ENCODE measurements around the gene UBTD1.

Gene UBTD1

DNA sequence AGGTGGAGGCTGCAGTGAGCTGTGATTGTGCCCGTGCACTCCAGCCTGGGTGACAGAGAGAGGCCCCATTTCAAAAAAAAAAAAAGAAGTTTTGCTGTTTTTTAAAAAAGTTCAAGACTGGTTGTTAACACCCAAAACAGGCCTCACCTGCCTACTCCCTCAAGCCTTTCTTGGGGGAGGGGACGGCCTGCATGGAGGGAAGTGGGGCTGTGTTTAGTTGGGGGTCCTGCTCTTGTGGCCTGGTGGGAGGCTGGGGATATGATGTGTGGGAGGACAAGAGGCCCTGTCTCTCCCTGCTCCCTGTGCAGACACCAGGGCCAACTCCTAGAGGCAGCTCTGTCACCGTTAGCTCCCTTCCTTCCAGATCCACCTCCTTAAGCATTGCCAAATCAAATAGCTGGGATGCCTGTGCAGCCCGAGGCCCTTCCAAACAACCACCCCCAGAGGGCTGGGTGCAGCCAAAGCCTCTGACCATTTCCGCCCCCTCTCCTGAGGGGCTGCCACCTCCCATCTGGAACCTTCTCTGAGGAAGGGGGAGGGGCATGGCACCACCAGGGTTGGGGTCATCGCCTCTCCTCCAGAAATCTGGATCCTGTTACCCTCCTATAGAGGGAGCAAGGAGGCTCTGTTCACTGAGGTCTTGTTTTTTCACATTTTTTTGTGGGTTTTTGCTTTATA is 40.9 kb downstream of the UBTD1 start:
- Histone ChIP-seq H3K36me3 (ENCODE audit: insufficient read depth, insufficient read length, low read length) (no peaks in the 10 kb centered on the region), H3K9ac (ENCODE audit: insufficient read length, low read depth) (no peak overlapping the region), H3K4me1 (ENCODE audit: insufficient read depth, insufficient read length) (peaks cover 16% of the 10 kb centered on the region), H3K4me3 (ENCODE audit: insufficient read length, low read depth) (no peak overlapping the region), H3K9me3 (ENCODE audit: insufficient read depth, low read length) (no peaks in the 10 kb centered on the region), H3K27me3 (ENCODE audit: insufficient read depth, insufficient read length) (no peaks in the 10 kb centered on the region)
- TF ChIP-seq SUZ12 (IDR thresholded peaks at IDR 0.05; ENCODE audit: extremely low read depth, insufficient read depth, insufficient read length) (no peak), ZNF274 (IDR thresholded peaks at IDR 0.05; ENCODE audit: low read depth, low read length) (no peak), YY1 (IDR thresholded peaks at IDR 0.05; ENCODE audit: insufficient read depth, insufficient read length) (no peak)
- DNase-seq (ENCODE audit: low read depth, low spot score): no peak

DNA sequence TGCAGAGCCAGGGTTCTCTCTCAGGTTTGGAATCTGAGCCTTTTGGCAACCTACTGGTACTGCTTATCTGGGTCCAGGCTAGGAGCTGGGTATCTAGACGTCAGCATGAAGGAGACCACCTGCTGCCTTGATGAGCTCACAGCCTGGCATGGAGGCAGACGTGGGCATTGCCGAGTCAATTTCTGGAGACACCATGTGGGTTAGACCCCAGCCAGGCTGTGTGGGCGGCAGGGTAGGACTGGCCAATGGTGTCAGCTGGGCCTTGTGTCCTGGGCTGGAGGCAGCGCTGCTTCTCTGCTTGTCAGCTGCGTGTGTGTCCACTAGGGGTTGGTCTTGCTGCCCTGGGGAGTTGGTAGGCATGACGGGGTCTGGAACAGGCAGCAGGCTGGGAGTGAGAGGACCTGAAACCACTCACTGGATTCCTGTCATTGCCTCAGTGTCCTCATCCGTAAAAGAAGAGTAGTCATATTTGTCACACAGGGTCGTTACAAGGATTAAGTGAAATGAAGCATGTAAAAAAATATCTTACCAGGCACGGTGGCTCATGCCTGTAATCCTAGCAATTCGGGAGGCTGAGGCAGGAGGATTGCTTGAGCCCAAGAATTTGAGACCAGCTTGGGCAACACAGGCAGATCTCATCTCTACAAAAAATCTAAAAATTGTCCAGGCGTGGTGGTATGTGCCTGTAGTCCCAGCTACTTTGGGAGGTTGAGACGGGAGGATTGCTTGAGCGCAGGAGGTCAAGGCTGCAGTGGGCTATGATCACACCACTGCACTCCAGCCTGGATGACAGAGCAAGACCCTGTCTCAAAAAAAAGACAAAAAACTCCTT is 42.2 kb downstream of the UBTD1 start:
- H3K4me1 ChIP-seq (ENCODE audit: insufficient read depth, insufficient read length): peaks cover 16% of the 10 kb centered on the region
- no peaks in the 10 kb centered on the region for H3K36me3 ChIP-seq (ENCODE audit: insufficient read depth, insufficient read length, low read length)
- no peak overlapping the region for H3K4me3 ChIP-seq (ENCODE audit: insufficient read length, low read depth)
- DNase-seq (ENCODE audit: low read depth, low spot score): no peak
- no peak overlapping the region for H3K9ac ChIP-seq (ENCODE audit: insufficient read length, low read depth)
- TF ChIP-seq SUZ12 (IDR thresholded peaks at IDR 0.05; ENCODE audit: extremely low read depth, insufficient read depth, insufficient read length): no peak
- TF ChIP-seq ZNF274 (IDR thresholded peaks at IDR 0.05; ENCODE audit: low read depth, low read length): no peak
- TF ChIP-seq YY1 (IDR thresholded peaks at IDR 0.05; ENCODE audit: insufficient read depth, insufficient read length): no peak
- no peaks in the 10 kb centered on the region for H3K9me3 ChIP-seq (ENCODE audit: insufficient read depth, low read length)
- H3K27me3 ChIP-seq (ENCODE audit: insufficient read depth, insufficient read length): no peaks in the 10 kb centered on the region

DNA sequence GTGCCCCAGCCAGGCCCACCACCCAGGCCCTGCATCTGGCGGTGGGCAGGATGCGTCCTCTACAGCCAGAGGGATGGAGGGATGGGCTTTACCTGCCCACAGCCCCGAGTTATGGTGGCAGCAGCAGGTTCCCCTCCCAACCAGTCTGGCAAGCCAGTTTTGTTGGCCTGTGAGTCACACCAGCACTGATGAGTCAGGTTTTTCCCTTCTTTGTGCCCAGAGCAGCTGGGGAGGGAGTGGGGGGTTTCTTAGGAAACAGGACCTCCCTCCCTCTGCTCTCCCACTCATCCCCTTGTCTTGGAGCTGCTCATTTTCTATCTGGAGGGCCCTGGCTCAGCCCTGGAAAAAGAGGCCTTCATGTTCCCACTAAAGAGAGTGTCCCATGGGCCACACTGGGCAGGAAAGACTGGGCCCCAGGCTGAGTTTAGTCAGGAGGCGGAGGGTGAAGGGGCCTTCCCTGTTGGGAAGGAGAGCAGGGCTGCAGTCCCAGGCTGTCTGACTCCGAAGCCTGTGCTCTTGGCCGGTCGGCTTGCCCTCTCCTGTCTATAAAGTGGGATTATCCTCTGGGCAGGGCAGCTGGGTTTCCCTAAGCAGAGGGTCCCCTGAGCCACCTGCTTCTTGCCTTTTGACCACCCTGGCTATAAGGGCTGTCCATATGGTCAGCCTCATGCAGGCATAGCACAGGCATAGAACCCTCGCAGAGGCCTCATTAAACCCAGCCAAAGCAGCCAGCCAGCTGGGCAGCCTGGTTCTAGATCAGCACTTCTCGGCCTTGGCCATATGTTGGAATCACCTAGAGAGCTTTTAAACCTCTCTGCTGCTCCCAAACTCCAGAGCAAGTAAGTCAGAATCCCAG is 43.7 kb downstream of the UBTD1 start:
- no peak for TF ChIP-seq ZNF274 (IDR thresholded peaks at IDR 0.05; ENCODE audit: low read depth, low read length)
- TF ChIP-seq SUZ12 (IDR thresholded peaks at IDR 0.05; ENCODE audit: extremely low read depth, insufficient read depth, insufficient read length): no peak
- no peak for TF ChIP-seq YY1 (IDR thresholded peaks at IDR 0.05; ENCODE audit: insufficient read depth, insufficient read length)
- Histone ChIP-seq H3K4me1 (ENCODE audit: insufficient read depth, insufficient read length) (peaks cover 21% of the 10 kb centered on the region), H3K36me3 (ENCODE audit: insufficient read depth, insufficient read length, low read length) (no peaks in the 10 kb centered on the region), H3K9ac (ENCODE audit: insufficient read length, low read depth) (peak overlapping the region; percentile 58), H3K27me3 (ENCODE audit: insufficient read depth, insufficient read length) (no peaks in the 10 kb centered on the region), H3K9me3 (ENCODE audit: insufficient read depth, low read length) (no peaks in the 10 kb centered on the region), H3K4me3 (ENCODE audit: insufficient read length, low read depth) (no peak overlapping the region)
- peak; percentile 55 for DNase-seq (ENCODE audit: low read depth, low spot score)

DNA sequence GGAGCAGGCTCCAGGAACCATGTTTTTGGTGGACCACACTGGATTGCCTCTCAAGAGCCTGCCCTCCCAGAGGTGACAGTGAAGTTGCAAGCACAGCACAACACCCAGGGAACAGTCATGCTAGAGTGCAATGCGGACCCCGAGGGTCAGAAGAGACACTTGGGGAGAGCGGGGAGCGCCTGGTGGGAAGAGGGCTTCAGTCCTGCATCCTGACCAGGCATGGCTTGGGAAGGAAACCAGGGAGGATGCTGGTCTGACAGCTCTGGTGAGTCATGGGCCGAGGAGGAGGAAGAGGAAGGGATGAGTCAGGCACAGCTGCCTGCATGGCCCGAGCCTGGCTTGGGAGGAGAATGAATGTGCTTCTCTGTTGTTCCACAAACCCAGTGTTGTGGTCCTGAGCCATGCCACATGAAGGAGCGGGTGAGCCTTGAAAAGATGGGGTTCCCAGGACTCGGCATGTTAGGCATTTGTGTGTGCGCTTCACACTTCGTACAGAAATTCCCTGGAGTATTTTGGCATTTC is 44.4 kb downstream of the UBTD1 start:
- DNase-seq (ENCODE audit: low read depth, low spot score): no peak
- peaks cover 21% of the 10 kb centered on the region for H3K4me1 ChIP-seq (ENCODE audit: insufficient read depth, insufficient read length)
- no peaks in the 10 kb centered on the region for H3K9me3 ChIP-seq (ENCODE audit: insufficient read depth, low read length)
- H3K9ac ChIP-seq (ENCODE audit: insufficient read length, low read depth): no peak overlapping the region
- H3K4me3 ChIP-seq (ENCODE audit: insufficient read length, low read depth): no peak overlapping the region
- H3K36me3 ChIP-seq (ENCODE audit: insufficient read depth, insufficient read length, low read length): no peaks in the 10 kb centered on the region
- H3K27me3 ChIP-seq (ENCODE audit: insufficient read depth, insufficient read length): no peaks in the 10 kb centered on the region
- TF ChIP-seq YY1 (IDR thresholded peaks at IDR 0.05; ENCODE audit: insufficient read depth, insufficient read length): no peak
- no peak for TF ChIP-seq SUZ12 (IDR thresholded peaks at IDR 0.05; ENCODE audit: extremely low read depth, insufficient read depth, insufficient read length)
- TF ChIP-seq ZNF274 (IDR thresholded peaks at IDR 0.05; ENCODE audit: low read depth, low read length): no peak

DNA sequence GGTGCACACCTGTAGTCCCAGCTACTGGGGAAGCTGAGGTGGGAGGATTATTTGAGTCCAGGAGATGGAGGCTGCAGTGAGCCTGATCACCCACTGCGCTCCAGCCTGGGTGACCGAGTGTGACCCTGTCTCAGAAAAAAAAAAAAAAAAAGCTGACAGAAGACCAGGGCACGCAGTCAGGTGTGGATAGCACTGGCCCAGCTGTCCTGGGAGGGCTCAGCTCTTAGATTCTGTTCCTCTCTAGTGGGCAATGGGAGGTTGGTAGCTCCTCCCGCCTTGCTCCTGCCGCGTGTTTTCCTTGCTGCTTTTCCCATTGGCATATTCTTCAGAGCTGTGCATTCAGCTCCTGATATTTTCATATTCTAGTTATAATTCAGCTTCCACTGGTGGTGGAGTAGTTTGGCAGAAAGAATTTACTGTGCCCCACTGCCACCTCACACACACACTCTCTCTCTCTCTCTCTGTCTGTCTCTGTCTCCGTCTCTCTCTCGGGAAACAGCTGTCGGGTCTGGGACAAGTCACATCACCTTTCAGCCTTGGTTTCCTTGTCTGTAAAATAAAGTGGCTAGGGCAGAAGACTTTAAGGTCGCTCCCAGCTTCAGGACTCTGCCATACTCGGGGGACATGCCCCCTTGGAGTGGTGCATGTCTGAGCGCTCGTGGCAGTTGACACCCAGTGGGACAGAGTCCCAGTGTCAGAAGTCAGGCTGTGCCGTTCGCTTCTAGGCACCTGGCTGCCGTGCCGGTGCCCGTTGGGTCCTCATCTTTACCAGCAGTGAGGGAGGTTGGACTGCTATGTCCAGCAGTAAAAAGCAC is 47.9 kb downstream of the UBTD1 start:
- no peak for DNase-seq (ENCODE audit: low read depth, low spot score)
- H3K9me3 ChIP-seq (ENCODE audit: insufficient read depth, low read length): no peaks in the 10 kb centered on the region
- TF ChIP-seq ZNF274 (IDR thresholded peaks at IDR 0.05; ENCODE audit: low read depth, low read length) (no peak), YY1 (IDR thresholded peaks at IDR 0.05; ENCODE audit: insufficient read depth, insufficient read length) (no peak)
- no peaks in the 10 kb centered on the region for H3K36me3 ChIP-seq (ENCODE audit: insufficient read depth, insufficient read length, low read length)
- H3K4me3 ChIP-seq (ENCODE audit: insufficient read length, low read depth): no peak overlapping the region
- no peak overlapping the region for H3K9ac ChIP-seq (ENCODE audit: insufficient read length, low read depth)
- peaks cover 26% of the 10 kb centered on the region for H3K4me1 ChIP-seq (ENCODE audit: insufficient read depth, insufficient read length)
- H3K27me3 ChIP-seq (ENCODE audit: insufficient read depth, insufficient read length): no peaks in the 10 kb centered on the region

DNA sequence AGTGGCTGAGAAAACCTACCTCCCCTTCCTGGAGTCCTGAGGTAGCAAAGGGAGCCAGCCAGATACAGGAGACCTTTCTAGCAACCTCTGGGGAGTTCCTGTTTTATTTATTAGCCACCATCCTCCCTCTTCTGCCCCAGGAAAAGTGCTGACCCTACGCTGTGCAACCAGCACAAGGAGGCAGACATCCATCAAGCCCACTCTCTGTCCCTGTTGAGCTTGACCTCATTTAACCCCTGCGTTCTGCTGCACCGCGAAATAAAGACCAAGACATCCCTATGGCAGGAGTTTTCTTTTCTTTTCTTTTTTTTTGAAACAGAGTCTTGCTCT is 48.5 kb downstream of the UBTD1 start:
- no peaks in the 10 kb centered on the region for H3K9me3 ChIP-seq (ENCODE audit: insufficient read depth, low read length)
- no peaks in the 10 kb centered on the region for H3K36me3 ChIP-seq (ENCODE audit: insufficient read depth, insufficient read length, low read length)
- no peak overlapping the region for H3K9ac ChIP-seq (ENCODE audit: insufficient read length, low read depth)
- no peak overlapping the region for H3K4me3 ChIP-seq (ENCODE audit: insufficient read length, low read depth)
- H3K4me1 ChIP-seq (ENCODE audit: insufficient read depth, insufficient read length): peaks cover 26% of the 10 kb centered on the region
- no peaks in the 10 kb centered on the region for H3K27me3 ChIP-seq (ENCODE audit: insufficient read depth, insufficient read length)
- DNase-seq (ENCODE audit: low read depth, low spot score): no peak
- TF ChIP-seq ZNF274 (IDR thresholded peaks at IDR 0.05; ENCODE audit: low read depth, low read length): no peak
- no peak for TF ChIP-seq SUZ12 (IDR thresholded peaks at IDR 0.05; ENCODE audit: extremely low read depth, insufficient read depth, insufficient read length)
- no peak for TF ChIP-seq YY1 (IDR thresholded peaks at IDR 0.05; ENCODE audit: insufficient read depth, insufficient read length)
